ENCODE measurements around the gene SCP2.

SCP2 gene

DNA sequence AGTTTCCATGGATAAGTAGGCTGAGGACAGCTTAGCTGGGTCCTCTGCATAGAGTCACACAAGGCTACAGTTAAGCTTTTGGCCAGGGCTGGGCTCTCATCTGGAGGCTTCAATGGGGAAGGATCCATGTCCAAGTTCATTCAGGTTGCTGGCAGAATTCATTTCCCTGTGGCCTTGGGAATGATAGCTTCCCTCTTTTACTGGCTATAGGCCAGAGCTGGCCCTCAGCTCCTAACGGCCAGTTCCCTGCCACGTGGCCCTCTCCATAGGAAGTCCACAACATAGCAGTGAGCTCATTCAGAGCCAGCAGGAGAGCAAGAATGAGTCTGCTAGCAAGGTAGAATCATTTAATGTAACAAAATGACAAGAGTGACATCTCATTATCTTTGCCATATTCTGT lies 119.9 kb downstream of the SCP2 start:
- DNase-seq: no peak

DNA sequence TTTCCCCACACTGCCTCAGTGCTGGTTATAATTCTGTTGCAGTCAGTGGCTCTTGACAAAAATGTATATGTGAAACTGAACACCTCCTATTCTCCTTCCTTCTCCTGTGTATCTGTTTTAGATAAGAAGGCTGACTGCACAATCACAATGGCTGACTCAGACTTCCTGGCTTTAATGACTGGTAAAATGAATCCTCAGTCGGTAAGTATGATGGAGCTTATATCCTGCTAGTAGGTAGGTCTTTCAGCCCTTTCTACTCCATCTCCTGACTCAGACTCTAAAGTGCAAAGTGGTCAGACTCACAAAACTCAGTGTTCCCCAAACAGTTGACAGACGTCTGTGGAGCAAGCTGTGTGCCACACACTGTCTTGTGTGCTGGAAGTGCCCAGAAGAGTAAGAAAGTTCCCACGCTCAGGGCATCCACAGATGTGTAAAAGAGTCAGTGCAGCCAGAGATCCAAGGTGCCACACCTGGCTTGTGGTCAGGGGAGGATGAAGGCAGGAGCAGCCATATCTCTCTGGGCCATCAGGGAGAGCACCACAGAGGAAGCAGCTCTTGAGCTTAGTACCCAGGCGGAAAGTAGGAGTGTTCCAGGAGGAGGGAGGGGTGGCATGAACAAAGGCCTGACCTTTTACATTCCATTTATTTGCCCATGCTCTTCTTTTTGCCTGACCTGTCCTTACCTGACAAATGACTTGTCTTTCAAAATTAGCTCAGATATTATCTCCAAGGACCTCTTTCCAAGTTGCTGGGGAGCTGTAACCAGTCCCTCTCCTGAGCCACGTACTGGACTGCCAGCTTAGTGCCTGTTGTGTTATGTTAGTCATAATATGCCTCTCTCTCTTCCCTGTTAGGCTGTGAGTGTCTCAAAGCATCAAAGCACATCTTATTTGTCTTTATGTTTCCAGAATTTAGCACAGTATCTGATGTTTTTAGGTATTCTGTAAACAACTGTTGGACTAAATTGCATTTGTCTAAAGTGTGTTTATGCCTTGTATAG lies 121.0 kb downstream of the SCP2 start:
- DNase-seq: no peak

DNA sequence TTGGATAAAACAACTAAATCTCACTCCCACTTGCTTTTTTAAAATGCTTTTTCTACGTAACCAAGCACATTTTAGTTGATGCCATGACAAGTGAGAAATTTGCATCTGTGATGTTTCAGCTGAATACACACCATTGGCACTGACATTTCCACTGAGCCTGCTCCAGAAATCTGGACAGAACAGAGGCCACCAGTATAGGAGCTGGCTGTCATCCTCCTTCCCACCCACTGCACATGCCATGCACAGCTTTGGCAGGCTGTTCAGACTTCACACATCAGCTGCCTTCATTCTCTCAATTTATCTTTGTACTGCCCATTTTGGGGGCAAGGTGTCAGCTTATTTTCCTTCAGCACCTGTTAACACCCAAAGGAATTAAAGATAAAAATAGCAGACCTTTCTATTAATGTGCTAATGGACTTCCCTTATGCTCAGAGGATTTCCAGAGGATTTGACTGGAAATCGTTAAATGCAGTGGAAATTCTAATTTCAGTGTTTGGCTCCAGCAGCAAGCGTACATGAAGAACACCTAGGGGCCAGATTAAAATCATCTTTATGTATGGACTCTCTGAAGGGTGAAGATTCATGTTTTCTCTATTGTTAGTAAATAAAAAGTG lies 122.0 kb downstream of the SCP2 start:
- peak; percentile 71 for DNase-seq

DNA sequence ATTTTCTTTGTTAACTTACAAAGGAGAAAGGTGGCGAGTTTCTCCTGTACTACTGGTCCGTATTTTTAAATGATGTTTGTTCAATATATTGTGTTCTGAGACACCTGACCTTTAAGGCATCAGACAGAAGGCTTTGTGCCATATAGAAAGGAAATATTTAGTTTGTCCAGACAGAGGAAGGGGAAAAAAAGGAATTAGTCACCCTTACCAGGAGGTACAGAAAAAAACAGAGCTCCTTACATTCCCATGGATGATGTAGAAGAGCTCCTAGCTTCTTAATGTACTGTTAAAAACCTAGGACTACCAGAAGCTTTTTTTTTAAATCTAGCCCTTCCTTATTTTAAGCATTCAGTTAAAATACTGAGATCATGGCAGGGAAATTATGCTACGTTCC lies 122.5 kb downstream of the SCP2 start:
- no peak for DNase-seq

DNA sequence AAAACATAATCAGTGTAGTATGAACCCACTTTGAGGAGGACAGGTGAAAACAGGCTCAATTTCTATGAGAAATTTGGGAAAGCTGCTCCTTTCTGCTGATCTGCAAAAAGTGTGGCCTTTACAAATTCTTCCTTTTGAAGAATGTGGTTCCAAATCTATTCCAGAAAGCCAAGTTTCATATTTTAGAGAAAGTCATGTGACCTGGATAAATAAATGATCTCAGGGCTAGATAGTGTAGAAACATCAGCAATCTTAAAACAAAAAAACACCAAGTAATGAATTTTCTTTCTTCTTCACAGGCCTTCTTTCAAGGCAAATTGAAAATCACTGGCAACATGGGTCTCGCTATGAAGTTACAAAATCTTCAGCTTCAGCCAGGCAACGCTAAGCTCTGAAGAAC lies 123.2 kb downstream of the SCP2 start:
- no peak for DNase-seq

DNA sequence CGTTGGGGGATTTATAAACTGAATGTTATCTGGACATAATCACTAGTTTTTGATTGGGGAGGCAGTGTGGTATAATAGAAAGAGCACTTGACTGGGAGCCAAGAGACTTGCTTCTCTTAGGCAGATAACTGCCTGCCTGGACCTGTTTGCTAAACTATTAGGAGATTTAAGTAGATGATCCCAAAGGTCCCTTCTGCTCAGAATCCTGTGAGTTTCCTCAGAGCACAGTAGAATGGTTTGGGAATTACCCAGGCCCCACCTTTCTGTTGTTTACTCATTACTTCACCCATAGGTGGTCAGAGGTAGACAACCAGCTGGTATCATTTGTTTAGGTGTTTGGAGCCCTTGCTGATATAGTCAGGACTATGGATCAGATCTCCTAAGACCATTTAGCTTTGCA lies 124.6 kb downstream of the SCP2 start:
- peak; percentile 69 for DNase-seq

DNA sequence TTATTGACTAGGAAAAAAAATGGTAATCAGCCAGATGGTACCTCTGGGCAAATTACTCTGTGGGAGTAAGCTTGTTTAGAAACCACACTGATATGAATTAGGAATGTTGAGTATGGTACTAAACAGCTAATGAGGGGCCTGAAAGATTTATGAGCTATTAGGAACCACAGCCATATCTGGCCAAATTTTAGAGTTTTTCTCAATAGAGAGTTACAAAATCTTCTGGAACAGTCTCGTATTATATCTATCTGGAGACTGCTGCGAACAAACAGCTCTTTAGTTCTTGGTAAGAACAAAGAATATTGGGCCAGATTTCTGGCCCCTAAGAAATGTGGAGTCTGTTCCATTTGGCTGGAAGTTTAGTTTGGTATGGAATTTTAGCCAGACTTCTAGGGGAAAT lies 130.1 kb downstream of the SCP2 start:
- DNase-seq: peak; percentile 74

DNA sequence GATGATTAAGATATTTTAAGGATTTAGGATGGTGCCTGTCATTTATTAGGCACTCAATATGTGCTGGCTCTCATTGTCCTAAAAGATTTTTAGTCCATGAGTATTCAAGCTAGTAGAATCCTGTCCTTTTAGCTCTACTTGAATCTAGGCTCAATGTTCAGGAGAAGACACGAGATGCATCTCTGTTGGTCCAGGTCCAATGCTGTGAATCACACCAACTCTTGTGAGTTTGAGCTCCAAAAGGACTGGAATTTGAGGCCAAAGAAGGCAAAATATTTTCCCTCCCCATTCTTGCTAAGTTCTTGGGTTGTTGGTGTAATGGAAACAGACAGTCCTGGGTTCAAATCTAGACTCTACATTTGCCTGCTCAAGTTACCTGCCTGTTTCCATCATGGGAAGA lies 133.5 kb downstream of the SCP2 start:
- DNase-seq: no peak

DNA sequence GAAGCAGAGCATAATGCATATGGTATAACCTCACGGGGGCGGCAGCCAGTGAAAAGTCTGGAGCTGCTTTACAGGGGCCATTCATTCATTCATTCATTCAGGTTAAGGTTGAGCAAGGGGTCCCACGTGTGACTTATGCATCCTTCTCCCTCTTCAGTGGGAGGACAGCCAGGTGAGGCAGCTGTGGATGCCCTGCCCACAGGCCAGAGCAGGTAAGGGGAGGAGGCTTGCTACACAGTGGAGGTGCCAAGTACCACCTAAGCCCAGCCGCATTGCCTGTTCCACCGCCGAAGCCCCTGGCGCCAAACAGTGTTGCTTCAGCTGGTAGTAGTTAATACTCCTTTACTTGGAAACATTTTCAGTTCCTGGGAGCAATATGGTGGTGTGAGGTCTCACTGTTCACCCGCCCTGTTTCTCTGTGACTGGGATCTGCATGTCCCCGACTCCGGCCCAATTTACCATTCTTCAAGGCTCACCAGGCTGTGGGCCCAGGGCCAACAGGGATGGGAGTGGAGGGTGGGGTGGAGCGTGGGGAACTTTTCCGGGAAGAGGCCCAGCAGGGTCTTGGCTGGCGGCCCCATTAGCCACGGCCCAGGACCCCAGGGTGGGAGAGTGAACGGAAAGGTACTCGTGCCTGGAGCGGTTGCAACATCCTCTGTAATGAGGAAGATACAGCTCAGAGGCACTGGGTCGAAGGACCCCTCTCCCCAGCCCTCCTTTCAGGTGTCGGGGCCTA lies 134.2 kb downstream of the SCP2 start:
- no peak for DNase-seq

DNA sequence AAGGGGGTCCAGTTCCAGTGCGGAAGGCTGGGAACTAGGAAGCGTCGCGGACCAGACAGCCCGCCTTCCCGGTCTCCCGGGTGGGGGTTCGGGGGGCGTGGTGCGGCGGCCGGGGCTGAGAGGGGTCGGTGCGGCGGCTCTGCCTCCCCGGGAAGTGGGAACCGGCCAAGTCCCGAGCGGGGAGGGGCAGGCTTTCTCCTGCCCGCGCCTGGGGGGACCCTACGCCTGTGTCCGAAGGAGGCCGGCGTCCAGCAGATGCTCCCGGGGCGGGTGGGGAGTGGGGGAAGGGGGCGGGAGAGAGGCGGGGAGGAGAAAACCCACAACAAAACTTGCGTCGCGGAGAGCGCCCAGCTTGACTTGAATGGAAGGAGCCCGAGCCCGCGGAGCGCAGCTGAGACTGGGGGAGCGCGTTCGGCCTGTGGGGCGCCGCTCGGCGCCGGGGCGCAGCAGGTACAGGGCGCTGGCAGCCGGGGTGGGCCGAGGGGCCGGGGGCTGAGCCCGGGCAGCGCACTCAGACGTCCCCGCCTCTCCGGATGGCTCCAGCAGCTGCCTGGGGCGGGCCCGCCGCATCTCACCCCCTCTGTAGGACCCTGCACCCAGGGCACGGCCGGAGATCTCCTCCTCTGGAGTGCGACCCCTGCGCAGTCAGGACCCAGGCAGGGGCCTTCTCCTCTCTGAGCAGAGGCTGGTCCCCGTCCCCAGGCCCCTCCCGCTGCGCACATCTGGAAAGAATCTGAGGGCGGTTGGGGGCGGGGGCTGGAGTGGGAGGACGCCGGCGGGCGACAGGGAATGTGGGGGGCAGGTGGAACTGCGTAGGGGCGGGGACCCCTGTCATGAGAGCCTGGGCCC lies 135.0 kb downstream of the SCP2 start, which contains the start of gene PODN:
Gene PODN (plus strand): TSS at position 355 of the 849 bp plus-strand sequence. CDS start 7,643 bp downstream, outside the sequence.
- DNase-seq: no peak

DNA sequence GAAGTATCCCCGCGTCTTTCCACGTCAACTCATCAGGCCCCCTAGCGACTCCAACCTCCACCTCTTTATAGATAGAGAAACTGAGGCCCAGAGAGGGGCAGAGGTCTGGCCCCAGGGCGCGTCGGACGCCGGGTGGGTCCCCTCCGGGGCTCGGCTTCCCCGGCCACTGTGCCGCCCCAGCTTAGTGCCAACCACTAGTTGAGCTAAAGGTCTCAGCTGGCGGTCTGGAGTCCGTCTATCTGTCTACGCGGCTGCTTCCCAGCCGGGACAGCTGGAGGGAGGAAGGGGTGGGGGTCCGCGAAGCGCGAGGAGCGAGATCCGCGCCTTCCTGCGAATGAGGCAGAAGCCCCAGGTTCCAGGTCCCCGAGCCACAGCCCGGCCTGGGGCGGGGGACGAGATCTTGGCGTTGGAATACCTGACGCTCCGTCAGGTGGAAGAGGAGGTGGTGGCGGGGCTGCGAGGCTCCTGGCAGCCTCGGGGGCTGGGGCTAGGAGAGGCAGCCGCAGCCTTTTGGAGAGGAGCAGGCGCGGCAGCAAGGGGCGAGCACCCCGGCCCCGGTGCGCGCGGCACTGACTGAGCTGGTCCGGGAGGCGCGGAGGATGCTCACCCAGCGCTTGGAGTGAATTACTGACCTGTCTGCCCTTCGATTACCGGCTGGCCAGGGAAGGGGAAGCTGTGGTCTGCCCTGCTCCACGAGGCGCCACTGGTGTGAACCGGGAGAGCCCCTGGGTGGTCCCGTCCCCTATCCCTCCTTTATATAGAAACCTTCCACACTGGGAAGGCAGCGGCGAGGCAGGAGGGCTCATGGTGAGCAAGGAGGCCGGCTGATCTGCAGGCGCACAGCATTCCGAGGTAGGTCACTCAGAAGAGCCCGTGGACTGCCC lies 135.9 kb downstream of the SCP2 start:
- no peak for DNase-seq

DNA sequence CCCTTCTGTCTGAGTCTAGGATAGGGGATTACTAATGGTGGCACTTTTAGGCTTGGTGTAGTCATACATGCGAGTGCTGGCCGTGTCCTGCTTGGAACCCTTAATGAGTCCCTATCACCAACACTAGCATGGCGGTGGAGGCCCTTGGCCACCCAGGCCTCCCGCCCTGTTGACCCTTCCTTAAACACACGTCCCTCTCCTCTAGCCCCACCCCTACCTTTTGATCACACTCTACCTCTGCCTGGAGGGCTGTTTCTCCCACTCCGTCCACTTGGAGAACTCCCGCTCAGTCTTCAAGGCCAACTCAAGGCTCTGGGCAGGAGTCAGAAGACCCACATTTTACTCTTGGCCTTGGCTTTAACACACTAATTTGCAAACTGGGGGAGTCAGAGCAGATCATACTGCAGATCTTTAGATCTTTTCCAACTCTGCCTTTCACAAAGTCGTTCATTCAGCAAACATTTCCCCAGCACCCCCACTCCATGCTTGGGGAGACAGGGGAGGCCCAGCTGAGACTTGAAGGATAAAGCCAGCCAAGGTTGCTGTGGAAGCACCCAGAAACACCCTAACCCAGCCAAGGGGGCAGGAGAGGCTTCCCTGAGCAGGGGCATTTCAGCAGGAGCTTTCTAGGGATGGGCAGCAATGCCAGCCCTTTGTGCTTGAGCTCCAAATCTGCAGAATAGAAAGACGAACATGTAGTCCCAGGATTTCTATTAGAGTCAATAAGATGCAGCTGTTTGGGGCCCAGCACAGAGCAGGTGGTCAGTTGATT lies 136.9 kb downstream of the SCP2 start:
- DNase-seq: no peak

DNA sequence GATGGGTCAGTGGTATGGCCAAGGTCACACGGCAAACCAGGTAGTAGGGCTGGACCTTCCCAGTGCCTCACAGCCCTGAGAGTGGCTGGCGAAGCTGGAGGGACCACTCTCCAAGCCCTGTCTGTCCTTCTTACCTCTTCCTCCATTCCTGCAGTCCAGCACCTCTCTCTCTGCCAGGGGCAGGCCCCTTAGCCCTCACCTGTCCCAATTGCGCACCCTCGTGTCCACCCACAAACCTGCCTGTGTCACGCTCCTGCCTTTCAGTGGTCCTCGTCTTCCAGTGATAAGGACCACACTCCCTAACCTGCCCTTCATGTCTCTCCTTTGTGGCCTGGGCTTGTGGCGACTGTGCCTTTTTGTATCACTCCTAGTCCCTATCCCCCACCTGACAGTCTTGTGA lies 138.3 kb downstream of the SCP2 start:
- DNase-seq: no peak

DNA sequence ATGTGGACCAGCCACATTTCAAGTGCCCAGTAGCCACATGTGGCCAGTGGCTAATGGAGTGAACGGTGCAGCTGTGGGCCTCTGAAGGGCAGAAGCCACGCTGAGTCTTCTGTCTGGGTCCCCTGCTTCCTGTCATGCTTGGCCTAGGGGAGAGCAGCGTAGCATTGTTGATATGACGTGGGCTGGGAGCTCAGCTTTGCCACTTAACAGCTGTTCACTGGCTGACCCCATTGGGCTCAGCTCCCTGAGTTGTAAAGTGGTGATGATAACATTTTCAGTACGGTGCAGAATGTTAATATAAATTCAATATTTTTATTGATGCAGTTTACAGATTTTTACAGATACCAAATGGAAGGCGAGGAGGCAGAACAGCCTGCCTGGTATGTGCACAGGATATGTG lies 139.4 kb downstream of the SCP2 start:
- DNase-seq: no peak

DNA sequence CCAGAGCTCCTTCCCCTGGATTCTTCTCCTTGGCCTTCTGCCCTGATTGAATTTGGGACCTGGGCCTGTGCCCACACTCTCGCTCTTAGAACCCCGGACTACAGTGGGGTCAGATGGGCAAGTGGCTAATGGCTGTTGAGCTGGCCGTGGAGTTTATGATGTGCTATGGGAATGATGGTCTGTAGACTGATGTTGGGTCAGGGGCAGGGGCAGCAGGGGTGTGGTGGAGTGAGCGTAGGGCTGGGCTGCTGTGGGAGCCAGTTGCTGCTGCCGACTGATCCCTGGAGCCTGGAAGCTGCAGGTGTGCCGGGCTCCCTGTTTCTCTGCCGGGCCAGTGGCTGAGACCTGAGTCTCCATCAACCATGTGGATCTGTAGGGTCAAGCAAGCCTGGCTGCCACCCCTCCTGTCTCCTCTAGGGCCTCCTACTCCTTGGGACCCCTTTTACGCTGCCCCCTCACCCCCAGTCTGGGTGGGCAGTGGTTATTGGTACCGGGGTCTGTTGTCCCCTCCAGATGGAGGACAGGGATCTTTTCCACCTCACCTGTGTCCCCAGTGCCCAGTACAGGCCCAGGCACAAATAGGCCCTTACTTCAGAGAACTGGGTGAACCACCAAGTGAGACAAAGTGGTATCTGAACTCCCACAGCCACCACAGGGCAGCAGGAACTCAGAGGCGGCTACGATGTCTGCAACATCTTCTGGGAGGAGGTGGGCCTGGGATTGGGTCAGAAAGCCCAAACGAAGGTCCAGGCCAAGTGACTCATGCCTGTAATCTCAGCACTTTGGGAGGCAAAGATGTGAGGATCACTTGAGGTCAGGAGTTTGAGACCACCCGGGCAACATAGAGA lies 140.0 kb downstream of the SCP2 start:
- DNase-seq: no peak

DNA sequence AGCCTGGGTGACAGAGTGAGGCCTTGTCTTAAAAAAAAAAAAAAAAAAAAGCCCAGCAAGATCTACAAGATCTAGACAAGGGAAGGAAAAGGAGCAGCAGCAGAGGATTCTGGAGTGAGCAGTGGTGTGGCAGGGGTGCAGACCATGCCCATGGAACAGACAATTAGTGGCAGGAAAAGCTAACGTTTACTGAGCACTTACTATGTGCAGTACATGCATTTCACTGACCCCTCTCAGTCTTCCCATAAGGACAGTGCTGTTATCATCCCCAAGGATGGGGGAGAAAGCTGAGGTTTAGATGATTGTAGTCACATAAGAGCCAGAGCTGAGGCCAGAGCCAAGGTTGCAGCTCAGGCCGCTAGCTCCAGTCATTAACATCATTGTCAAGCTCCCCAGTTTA lies 140.8 kb downstream of the SCP2 start:
- DNase-seq: no peak

DNA sequence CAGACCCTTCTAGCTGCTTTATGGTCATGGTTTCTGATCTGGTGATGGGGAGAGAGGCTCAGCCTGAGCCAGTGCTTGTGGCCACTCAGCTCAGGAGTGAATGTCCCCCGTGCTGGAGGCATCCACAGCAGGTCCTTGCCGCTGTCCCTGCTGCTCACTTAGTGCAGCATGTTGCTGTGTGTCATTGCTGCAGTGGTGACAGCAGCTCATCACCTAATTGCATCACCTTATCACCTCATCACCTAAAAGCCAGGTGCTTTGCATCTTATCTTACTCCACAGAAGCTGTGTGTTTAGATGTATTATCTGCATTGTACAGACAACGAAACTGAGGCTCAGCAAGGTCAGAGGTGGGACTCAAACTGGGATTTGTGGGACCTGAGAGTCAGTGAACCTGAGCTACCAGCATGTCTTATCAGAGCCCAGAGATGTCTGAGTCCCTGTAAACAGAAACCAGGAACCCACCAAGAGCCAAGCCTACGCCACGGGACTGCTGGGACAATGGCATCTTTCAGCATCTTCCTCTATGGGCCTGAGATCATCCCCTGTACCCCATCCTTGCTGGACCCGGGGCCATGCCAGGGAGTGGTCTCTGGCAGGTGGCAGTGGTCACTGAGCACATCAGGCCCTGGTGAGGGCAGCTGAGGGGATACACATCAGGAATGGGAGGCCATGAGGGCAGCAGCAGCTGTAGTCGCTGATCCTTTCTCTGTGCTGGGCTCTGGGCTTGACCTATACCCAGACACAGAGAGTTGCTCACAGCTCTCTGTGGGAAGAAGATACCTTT lies 141.4 kb downstream of the SCP2 start:
- no peak for DNase-seq

DNA sequence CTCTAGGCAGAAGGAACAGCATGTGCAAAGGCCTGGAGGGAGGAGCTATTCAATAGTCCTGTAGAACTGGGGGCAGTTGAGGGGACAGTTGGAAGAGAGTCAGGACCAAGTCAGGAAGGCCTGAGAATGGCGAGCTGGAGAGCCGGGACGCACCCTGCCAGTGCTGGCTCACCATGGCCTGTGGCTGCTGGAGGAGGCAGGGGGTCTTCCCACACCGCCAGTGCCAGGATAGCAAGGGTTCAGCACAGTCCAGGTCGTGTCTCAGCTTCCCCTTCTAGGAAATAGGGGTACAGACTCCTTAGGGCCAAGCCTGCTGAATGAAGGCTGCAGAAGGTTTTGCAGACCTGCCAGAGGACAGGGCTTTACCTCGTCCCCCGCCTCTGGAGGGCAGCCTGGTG lies 142.2 kb downstream of the SCP2 start:
- no peak for DNase-seq
